HepG2 (cell line): ENCODE results near the gene ENTREP3. TPM values are rescaled to one million over a fixed set of nuclear protein-coding genes. Genes with fewer than 3 reads are reported as not detected.
A peak's percentile ranks its signal among the peaks of the same experiment; 100 is the strongest.

Experiments
- ATAD3A ChIP-seq: sonication (generic); formaldehyde crosslinking; IDR thresholded peaks from 2 replicates; pipeline ENCODE4 v1.4.0; 2020; ENCODE audit warnings: missing genetic modification reagents
- FOSL2 ChIP-seq: sonication (generic); formaldehyde crosslinking; IDR thresholded peaks from 2 replicates; pipeline ENCODE4 v1.4.0; 2020; ENCODE audit warnings: missing genetic modification reagents
- NR2F2 ChIP-seq: IDR thresholded peaks from 2 replicates; pipeline ENCODE4 v1.6.1; 2012; ENCODE audit warnings: low read depth, inconsistent platforms, borderline replicate concordance
- RFXANK ChIP-seq: IDR thresholded peaks from 2 replicates; pipeline ENCODE4 v1.6.1; 2016
- SKI ChIP-seq: fragments of 450-650 bp; IDR thresholded peaks from one replicate; pipeline ENCODE4 v1.6.1; 2018; ENCODE audit warnings: mild to moderate bottlenecking; ENCODE audit not compliant: partially characterized antibody
- SRSF9 ChIP-seq: fragments of 200-400 bp; formaldehyde crosslinking; IDR thresholded peaks from 2 replicates; pipeline ENCODE4 v1.6.1; 2018; ENCODE audit warnings: borderline replicate concordance, mild to moderate bottlenecking, low read depth, low read length; ENCODE audit not compliant: insufficient read depth, poor library complexity, severe bottlenecking
- ZNF205 ChIP-seq: IDR thresholded peaks from 2 replicates; pipeline ENCODE4 v1.6.1; 2018; ENCODE audit warnings: missing biosample characterization, missing genetic modification reagents
- ZNF230 ChIP-seq: sonication (generic); formaldehyde crosslinking; IDR thresholded peaks from 2 replicates; pipeline ENCODE4 v1.4.0; 2020; ENCODE audit warnings: mild to moderate bottlenecking, missing genetic modification reagents
- ZNF282 ChIP-seq: fragments of 450-650 bp; IDR thresholded peaks from 2 replicates; pipeline ENCODE4 v1.6.1; 2018; ENCODE audit not compliant: partially characterized antibody
- ZNF383 ChIP-seq: sonication (generic); formaldehyde crosslinking; IDR thresholded peaks from 2 replicates; pipeline ENCODE4 v1.4.0; 2020; ENCODE audit warnings: missing genetic modification reagents, mild to moderate bottlenecking, borderline replicate concordance
- ZNF558 ChIP-seq: sonication (generic); formaldehyde crosslinking; IDR thresholded peaks from 2 replicates; pipeline ENCODE4 v1.9.0; 2022; ENCODE audit warnings: mild to moderate bottlenecking, missing genetic modification reagents, borderline replicate concordance
- ZNF777 ChIP-seq: sonication (generic); formaldehyde crosslinking; IDR thresholded peaks from 2 replicates; pipeline ENCODE4 v1.4.0; 2020; ENCODE audit warnings: missing genetic modification reagents
- polyA plus RNA-seq, 8 experiments: library from polyadenylated mRNA; depleted of rRNA in 3 of 8; stranded (reverse) in 7 of 8; unstranded in 1 of 8; fragments of >200 nt; fragmentation: Illumina TruSeq in 4 of 8; extraction: Trizol in 4 of 8; gene quantifications; 2 replicates each; pipeline versions ENCODE4 v1.2.1 to v1.2.3, GENCODE V29; 2011 to 2016; ENCODE audit warnings: low read depth in 4 of 8, missing spikeins in 1 of 8, mixed read lengths in 1 of 8; ENCODE audit not compliant: insufficient read depth in 1 of 8
- total RNA-seq, 5 experiments: library from RNA; depleted of rRNA; stranded (reverse); fragments of >200 nt; fragmentation: Illumina TruSeq; extraction: Trizol; gene quantifications; 2 replicates each; pipeline ENCODE4 v1.2.3, GENCODE V29; 2016; ENCODE audit warnings: low read depth in 1 of 5
- TF ChIP-seq, protein P1 (sequence below): sonication (generic); formaldehyde crosslinking; IDR thresholded peaks from 2 replicates; pipeline ENCODE4 v1.4.0; 2020; ENCODE audit warnings: mild to moderate bottlenecking, low read depth, missing genetic modification reagents
- TF ChIP-seq, protein P2 (sequence below): sonication (generic); formaldehyde crosslinking; IDR thresholded peaks from 2 replicates; pipeline ENCODE4 v1.4.0; 2020; ENCODE audit warnings: missing genetic modification reagents
- TF ChIP-seq, protein P3 (sequence below): sonication (generic); formaldehyde crosslinking; IDR thresholded peaks from 2 replicates; pipeline ENCODE4 v1.4.0; 2020; ENCODE audit warnings: missing genetic modification reagents
- TF ChIP-seq, protein P4 (sequence below): sonication (generic); formaldehyde crosslinking; IDR thresholded peaks from 2 replicates; pipeline ENCODE4 v1.4.0; 2020; ENCODE audit warnings: mild to moderate bottlenecking, missing genetic modification reagents
- TF ChIP-seq, protein P5 (sequence below): sonication (generic); formaldehyde crosslinking; IDR thresholded peaks from 2 replicates; pipeline ENCODE4 v1.4.0; 2020; ENCODE audit warnings: missing genetic modification reagents, mild to moderate bottlenecking, borderline replicate concordance
- TF ChIP-seq, protein P6 (sequence below): sonication (generic); formaldehyde crosslinking; IDR thresholded peaks from 2 replicates; pipeline ENCODE4 v1.5.1; 2020; ENCODE audit warnings: mild to moderate bottlenecking, moderate library complexity, missing genetic modification reagents

ENTREP3 gene
- total and polyA plus RNA-seq, 2 of the 13 experiments (the other 11 are each of a cell fraction or from before 2014, with no cell fraction given): 4.1 to 9.9 TPM

DNA sequence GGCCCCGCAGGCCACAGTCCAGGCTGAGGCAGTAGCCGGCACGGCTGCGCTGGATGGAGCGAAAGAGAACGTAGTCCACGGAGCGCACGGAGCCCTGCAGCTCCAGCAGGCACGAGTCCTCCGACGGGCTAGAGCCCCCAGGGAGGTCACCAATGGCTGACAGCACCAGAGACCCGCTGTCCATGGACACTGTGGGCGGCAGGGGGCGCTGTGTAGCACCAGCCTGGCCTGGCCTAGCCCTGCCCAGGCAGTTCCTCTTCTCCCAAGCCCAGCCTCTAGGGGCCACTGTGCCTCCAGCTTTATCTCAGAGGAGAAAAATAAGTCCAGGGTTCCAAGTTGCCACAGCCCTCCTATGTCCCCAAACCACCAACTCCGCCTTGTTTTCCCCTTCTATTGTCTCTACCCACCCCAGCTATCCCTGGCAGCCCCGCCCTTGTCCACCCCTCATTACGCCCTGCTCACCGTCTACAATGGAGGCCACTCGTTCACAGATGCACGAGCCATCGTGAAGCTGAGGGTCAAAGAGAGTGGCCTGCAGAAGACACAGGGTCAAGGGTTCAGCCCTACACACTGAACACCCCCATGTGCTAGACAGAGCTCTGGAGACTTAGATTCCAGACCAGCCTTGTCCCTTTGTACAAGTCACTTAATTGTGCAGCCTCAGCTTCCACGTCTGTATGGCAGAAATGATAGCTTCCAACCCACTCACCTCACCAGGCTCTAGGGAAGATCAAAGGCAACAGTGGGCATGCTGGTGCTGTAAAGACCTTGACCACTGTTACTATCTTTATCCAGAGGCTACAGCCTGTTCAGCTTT is 4.4 kb downstream of the ENTREP3 start (continued):
- TF ChIP-seq, protein P1, sequence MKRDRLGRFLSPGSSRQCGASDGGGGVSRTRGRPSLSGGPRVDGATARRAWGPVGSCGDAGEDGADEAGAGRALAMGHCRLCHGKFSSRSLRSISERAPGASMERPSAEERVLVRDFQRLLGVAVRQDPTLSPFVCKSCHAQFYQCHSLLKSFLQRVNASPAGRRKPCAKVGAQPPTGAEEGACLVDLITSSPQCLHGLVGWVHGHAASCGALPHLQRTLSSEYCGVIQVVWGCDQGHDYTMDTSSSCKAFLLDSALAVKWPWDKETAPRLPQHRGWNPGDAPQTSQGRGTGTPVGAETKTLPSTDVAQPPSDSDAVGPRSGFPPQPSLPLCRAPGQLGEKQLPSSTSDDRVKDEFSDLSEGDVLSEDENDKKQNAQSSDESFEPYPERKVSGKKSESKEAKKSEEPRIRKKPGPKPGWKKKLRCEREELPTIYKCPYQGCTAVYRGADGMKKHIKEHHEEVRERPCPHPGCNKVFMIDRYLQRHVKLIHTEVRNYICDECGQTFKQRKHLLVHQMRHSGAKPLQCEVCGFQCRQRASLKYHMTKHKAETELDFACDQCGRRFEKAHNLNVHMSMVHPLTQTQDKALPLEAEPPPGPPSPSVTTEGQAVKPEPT: no peak
- TF ChIP-seq, protein P2, sequence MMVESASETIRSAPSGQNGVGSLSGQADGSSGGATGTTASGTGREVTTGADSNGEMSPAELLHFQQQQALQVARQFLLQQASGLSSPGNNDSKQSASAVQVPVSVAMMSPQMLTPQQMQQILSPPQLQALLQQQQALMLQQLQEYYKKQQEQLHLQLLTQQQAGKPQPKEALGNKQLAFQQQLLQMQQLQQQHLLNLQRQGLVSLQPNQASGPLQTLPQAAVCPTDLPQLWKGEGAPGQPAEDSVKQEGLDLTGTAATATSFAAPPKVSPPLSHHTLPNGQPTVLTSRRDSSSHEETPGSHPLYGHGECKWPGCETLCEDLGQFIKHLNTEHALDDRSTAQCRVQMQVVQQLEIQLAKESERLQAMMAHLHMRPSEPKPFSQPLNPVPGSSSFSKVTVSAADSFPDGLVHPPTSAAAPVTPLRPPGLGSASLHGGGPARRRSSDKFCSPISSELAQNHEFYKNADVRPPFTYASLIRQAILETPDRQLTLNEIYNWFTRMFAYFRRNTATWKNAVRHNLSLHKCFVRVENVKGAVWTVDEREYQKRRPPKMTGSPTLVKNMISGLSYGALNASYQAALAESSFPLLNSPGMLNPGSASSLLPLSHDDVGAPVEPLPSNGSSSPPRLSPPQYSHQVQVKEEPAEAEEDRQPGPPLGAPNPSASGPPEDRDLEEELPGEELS (CRISPR knock-in tag): peak; percentile 50
- TF ChIP-seq ZNF777 (CRISPR knock-in tag): no peak
- TF ChIP-seq, protein P3, sequence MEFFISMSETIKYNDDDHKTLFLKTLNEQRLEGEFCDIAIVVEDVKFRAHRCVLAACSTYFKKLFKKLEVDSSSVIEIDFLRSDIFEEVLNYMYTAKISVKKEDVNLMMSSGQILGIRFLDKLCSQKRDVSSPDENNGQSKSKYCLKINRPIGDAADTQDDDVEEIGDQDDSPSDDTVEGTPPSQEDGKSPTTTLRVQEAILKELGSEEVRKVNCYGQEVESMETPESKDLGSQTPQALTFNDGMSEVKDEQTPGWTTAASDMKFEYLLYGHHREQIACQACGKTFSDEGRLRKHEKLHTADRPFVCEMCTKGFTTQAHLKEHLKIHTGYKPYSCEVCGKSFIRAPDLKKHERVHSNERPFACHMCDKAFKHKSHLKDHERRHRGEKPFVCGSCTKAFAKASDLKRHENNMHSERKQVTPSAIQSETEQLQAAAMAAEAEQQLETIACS: no peak
- no peak for TF ChIP-seq RFXANK
- no peak for TF ChIP-seq SRSF9
- no peak for TF ChIP-seq ZNF230 (CRISPR knock-in tag)
- 0 out of 2 replicates have a peak, but pooled peaks have one; percentile 37 for TF ChIP-seq FOSL2
- TF ChIP-seq, protein P4, sequence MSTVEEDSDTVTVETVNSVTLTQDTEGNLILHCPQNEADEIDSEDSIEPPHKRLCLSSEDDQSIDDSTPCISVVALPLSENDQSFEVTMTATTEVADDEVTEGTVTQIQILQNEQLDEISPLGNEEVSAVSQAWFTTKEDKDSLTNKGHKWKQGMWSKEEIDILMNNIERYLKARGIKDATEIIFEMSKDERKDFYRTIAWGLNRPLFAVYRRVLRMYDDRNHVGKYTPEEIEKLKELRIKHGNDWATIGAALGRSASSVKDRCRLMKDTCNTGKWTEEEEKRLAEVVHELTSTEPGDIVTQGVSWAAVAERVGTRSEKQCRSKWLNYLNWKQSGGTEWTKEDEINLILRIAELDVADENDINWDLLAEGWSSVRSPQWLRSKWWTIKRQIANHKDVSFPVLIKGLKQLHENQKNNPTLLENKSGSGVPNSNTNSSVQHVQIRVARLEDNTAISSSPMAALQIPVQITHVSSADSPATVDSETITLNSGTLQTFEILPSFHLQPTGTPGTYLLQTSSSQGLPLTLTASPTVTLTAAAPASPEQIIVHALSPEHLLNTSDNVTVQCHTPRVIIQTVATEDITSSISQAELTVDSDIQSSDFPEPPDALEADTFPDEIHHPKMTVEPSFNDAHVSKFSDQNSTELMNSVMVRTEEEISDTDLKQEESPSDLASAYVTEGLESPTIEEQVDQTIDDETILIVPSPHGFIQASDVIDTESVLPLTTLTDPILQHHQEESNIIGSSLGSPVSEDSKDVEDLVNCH: no peak
- no peak for TF ChIP-seq SKI
- TF ChIP-seq NR2F2: no peak; the same call in 1 of the 2 replicates
- TF ChIP-seq ATAD3A (CRISPR knock-in tag): no peak
- TF ChIP-seq ZNF282: no peak
- TF ChIP-seq ZNF383 (CRISPR knock-in tag): no peak
- TF ChIP-seq, protein P5, sequence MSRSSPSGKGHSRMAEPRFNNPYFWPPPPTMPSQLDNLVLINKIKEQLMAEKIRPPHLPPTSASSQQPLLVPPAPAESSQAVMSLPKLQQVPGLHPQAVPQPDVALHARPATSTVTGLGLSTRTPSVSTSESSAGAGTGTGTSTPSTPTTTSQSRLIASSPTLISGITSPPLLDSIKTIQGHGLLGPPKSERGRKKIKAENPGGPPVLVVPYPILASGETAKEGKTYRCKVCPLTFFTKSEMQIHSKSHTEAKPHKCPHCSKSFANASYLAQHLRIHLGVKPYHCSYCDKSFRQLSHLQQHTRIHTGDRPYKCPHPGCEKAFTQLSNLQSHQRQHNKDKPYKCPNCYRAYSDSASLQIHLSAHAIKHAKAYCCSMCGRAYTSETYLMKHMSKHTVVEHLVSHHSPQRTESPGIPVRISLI (CRISPR knock-in tag): peak; percentile 56; the same call in 1 of the 2 replicates
- TF ChIP-seq, protein P6, sequence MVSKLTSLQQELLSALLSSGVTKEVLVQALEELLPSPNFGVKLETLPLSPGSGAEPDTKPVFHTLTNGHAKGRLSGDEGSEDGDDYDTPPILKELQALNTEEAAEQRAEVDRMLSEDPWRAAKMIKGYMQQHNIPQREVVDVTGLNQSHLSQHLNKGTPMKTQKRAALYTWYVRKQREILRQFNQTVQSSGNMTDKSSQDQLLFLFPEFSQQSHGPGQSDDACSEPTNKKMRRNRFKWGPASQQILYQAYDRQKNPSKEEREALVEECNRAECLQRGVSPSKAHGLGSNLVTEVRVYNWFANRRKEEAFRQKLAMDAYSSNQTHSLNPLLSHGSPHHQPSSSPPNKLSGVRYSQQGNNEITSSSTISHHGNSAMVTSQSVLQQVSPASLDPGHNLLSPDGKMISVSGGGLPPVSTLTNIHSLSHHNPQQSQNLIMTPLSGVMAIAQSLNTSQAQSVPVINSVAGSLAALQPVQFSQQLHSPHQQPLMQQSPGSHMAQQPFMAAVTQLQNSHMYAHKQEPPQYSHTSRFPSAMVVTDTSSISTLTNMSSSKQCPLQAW (CRISPR knock-in tag): no peak; the same call in 1 of the 2 replicates
- TF ChIP-seq ZNF558 (CRISPR knock-in tag): no peak
- no peak; the same call in 1 of the 2 replicates for TF ChIP-seq ZNF205 (CRISPR knock-in tag)
